IPS-18c (cell line): ENCODE results near the gene MAGI2.

Source experiments
- H3K4me3 ChIP-seq: 2 replicates; pipeline ENCODE4 v1.7.0; 2013; ENCODE audit warnings: low read depth, mild to moderate bottlenecking, low read length, moderate library complexity; ENCODE audit not compliant: insufficient read depth
- H3K9me3 ChIP-seq: one replicate; pipeline ENCODE4 v1.6.1; 2013; ENCODE audit warnings: mild to moderate bottlenecking, low read length, moderate library complexity; ENCODE audit not compliant: control insufficient read depth, insufficient read depth

The MAGI2 gene

DNA sequence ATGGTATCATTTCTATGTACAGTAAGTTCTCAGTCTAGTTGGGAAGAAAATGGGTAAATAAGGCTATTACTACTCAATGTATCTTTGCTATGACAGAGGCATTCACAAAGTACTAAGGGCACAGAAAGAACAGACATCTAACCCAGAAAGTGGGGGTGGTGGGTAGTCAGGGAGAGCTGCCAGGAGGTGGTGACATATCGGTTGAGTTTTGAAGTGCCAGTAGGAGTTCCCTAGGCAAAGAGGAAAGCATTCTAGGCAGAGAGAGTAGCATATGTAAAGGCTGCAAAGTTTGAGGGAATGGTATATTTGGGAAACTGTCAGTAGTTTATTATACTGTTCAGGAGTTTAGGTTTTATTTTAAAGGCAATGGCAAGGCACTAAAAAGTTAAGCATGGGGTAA is 1372.1 kb downstream of the MAGI2 start:
- Histone ChIP-seq H3K9me3 (no peaks in the 10 kb centered on the region), H3K4me3 (no peak overlapping the region)

DNA sequence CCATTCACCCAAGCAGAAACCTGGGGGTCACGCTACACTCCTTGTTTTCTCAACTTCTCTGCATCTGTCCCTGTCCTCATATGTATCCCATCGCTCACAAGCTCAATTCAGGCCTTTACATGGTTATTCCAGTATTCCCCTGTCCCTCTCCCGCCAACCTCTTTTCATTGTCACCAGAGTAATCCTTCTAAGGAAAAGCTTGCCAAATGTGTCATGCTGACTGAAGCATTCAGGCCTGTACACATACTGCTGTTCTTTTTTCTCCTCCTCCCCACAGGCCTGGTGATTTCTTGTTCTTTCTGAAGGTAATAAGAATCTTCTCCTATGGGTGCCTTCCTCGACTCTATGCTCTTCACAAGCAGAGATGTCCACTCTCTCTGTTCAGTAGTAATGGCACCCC is 1372.7 kb downstream of the MAGI2 start:
- no peaks in the 10 kb centered on the region for H3K9me3 ChIP-seq
- no peak overlapping the region for H3K4me3 ChIP-seq

DNA sequence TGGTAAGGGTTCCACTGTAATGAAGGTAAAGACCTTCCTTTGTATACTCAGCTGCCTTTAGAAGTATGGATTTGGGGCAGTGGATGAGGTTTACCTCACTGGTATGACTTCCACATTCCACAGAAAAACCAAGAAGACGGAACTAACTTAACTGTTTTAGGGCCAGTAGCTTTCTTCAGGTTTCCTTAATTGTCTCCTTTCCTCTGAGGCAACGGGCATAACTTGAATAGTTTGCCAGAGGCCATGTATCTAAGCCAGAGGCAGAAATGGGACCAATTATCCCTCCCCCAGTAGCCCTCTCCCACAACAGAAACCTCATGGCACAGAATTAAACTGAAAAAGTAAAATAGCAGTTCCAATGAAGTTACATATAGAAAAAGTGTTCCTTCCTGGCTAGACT is 1373.2 kb downstream of the MAGI2 start:
- Histone ChIP-seq H3K4me3 (no peak overlapping the region), H3K9me3 (no peaks in the 10 kb centered on the region)

DNA sequence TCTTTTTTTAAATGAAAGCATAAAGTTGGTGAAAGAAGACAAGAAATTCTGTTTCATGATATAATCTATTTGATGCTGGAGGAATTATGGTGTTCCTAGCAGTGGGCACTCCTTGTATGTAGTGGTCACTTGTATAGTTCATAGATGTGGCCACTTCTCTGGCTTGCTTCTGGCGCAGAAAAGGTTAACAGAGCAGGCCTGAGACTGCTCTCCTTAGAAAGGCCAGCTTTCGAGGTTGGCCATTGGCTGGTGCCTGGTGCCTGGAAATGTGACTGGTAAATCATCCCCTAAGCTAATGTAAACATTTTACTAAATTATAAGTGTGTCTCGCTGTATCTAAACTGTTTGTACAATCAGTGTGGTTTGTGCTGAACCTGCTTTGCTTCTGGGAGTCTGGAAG is 1378.8 kb downstream of the MAGI2 start:
- H3K4me3 ChIP-seq, result no peak overlapping the region
- no peaks in the 10 kb centered on the region for H3K9me3 ChIP-seq

DNA sequence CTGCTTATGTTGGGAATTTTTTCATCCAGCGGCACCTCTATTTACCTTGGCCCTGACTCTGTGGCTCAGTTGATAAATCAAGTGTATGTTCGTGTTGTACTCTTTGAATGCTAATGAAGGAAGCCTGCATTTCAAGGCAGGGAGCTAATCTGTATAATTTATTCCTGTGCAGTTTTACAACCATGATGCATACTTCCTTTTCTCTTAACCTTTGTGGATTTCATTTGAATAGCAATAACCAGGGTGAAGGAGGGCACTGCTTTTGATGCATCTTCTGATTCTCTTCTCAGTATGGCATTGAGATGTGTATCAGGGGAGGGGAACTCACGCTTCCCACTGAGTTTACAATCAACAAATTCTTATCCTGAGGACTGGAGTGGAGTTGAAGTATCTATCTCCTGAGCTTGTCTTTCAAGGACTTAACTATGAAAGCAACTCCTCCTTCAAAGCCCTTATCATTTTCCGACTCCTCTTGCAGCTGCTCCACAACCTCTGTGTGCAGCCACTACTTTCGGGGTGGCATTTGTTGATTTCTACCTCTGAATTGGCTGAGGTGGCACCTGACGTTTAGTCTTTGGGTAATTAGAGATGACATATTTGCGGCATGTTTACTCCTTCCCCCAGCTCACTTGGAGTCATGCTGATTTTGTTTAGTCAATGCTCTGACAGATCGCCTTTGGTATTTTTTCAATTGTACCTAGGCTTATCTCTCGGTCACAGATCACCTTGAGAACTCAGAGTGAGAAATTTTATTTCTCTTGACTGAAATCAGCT is 1379.7 kb downstream of the MAGI2 start:
- Histone ChIP-seq H3K9me3 (no peaks in the 10 kb centered on the region), H3K4me3 (no peak overlapping the region)

DNA sequence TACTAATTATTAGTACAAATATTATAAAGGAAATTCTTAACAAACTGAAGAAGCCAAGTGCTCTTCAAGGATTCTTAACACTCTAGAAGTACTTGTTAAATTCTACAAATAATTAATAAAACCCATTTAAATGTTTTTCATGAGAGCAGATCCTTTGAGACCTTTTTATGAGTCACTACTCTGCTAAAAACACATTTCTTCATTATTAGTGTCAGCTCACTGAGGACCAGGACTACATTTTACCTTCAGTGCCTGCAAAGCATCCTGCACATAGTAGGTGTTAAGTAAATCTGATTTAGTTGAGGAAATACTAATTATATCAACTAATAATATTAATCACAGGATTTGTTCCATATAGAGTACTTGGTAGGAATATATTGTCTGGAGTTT is 1381.3 kb downstream of the MAGI2 start:
- H3K9me3 ChIP-seq, result no peaks in the 10 kb centered on the region
- H3K4me3 ChIP-seq, result no peak overlapping the region

DNA sequence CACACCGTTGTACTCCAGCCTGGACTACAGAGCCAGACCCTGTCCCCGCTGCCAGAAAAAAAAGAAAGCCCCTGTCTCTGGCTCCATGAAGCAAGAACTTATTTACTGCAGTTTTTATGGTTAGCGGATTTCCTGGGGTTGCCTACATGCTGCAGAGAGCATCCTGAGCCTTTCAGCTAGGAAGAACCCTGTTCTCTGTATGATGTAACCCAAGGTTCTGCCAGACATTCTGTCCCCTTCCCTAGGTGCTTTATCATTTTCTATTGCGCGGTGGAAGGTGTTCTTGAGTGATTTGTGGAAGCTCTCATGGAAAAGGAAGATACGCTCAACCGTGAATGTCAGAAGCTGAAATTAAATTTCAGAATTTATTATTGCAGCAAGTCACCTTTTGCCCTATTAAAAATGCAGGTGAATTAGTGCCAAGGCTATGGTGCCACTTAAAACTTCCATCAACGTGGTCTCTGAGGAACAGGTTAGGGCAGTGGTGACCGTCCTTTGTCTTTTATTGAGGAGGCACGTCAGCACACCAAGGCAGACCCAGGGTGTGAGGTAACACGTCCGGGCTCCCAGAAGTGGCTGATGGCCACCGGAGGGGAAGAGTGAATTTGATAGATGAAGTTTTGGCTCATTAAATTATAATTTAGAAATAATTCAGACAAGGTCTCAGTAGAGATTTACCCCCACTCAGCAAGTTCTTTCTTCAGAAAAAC is 1381.8 kb downstream of the MAGI2 start:
- no peak overlapping the region for H3K4me3 ChIP-seq

DNA sequence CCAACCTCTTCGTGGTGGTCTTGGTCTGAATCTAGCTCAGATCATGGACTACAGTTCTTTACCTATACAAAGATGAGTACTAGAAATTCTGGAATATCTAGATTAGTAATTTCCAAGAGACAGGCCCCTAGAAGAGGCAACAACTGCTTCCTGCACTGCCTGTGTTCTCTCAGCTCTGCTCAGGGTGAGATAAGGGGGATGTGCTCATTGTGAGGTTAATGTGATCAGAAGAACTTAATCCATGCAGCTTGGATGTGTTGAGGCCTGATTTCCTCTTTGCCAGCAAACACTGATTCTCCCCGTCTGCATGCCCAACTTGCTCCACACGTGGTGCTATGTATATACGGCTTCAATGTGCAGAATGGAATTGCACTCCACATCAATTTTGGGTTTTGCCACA is 1386.9 kb downstream of the MAGI2 start:
- no peak overlapping the region for H3K4me3 ChIP-seq
- no peaks in the 10 kb centered on the region for H3K9me3 ChIP-seq

More for the DNA sequence above, 1381.8 kb downstream of the MAGI2 start:
- no peaks in the 10 kb centered on the region for H3K9me3 ChIP-seq

DNA sequence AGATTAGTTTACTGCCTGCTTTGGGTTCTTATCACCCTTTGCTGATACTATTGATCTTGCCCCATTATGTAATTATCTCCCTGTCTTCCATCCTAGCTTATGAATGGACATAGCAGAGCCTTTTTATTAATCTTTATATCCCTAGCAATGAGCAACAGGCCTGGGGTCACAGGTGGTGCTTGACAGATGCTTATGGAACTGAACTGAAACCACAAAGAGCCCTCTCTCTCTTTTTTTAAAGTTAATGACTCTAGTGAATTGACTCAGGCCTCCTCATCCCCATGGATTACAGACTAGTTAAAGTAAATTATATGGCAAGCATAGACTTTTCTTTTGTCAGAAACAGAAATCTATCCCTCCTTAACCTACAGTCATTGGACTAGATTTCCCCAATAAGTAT is 1389.7 kb downstream of the MAGI2 start:
- no peak overlapping the region for H3K4me3 ChIP-seq
- no peaks in the 10 kb centered on the region for H3K9me3 ChIP-seq

DNA sequence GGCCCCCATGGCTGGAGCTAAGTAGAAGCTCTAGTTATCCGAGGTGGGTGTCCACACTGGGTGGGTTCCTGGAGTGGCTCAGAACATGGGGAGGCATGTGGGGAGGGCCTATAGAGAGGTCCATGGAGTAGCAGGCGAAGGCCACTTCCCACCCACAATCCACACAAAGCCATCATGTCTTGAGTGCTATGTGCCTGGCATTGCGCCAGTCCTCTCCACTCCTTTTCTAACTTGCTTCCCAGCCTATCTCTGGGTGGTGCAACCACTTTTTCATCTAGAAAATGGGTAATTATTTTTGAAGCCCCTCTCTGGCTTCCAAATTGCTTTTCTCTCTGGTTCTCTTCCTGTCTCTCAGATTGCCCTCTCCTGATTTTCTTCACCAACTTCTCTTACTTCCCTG is 1391.3 kb downstream of the MAGI2 start:
- no peaks in the 10 kb centered on the region for H3K9me3 ChIP-seq
- no peak overlapping the region for H3K4me3 ChIP-seq

DNA sequence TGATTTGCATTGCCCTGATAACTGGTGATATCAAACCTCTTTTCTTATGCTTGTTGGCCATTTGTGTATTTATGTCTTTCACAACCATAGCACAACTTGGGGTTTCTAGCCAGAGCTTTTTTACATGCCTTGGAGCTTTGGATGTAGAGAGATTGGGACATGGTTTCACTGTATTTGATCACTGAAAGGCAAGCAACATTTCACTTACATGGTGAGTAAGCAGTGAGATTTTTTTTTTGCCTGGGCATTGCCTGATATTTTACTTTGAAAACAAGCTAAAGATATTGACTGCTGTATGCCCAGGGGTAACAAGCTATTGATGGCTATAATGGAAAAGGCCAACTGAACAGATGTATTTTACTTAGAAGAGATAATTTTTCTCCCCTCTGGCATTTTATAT is 1395.9 kb downstream of the MAGI2 start:
- H3K4me3 ChIP-seq, result no peak overlapping the region

DNA sequence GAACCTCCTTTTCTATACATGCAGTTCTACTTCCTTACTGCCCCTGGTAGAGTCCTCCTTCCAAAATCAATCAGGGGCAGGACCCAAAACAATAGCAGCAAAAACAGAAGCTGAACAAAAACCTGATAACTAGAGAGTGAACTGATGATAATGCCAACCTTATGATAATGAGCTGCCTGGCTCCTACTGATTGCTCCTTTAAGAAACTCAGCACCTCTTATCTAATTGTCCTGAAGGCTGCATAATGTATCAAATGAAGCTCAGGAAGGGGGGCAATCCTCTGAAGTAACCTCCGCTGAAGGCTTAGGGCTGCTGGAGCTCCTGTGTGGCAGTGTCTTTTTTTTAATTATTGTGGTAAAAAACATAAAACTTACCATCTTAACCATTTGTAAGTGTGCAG is 1397.9 kb downstream of the MAGI2 start:
- Histone ChIP-seq H3K4me3 (no peak overlapping the region), H3K9me3 (no peaks in the 10 kb centered on the region)

More for the DNA sequence above, 1395.9 kb downstream of the MAGI2 start:
- no peaks in the 10 kb centered on the region for H3K9me3 ChIP-seq

DNA sequence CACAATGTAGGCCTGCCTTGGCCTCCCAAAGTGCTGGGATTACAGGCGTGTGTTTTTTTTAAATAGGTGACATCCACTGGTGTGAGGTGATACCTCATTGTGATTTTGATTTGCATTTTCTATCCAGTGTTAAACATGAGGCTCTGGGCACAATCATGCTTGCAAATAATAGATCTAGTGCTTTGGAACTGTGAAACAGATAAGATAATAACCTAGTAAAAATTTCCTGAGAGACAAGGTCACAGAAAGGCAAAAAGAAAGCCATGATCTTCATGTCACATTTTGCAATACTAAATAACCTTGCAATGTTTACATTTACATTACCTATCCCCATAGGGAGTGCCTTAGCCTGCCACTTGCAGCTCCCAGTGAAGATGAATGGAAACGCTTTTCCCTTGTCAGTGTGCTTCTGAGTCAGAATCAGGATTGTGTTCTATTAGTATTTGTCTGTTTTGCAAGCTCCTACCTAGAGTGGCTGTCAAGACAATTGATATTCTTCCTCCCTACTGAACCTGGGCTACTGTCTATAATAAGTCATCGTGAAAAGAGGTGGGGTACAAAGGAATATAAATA is 1398.4 kb downstream of the MAGI2 start:
- no peaks in the 10 kb centered on the region for H3K9me3 ChIP-seq
- no peak overlapping the region for H3K4me3 ChIP-seq

DNA sequence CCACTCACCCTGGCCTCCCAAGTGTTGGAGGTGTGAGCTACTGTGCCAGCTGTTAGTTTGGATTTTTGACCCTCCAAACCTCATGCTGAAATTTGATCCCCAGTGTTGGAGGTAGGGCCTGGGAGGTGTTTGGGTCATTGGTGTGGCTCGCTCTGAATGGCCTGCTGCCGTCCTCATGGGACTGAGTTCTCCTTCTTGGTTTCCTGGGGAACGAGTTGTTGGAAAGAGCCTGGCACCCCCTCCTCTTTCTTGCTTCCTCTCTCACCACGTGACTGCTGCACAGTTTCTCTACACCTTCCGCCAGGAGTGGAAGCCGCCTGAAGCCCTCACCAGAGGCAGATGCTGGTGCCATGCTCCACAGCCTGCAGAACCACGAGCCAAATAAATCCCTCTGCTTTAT is 1401.4 kb downstream of the MAGI2 start:
- H3K9me3 ChIP-seq, result no peaks in the 10 kb centered on the region
- no peak overlapping the region for H3K4me3 ChIP-seq

DNA sequence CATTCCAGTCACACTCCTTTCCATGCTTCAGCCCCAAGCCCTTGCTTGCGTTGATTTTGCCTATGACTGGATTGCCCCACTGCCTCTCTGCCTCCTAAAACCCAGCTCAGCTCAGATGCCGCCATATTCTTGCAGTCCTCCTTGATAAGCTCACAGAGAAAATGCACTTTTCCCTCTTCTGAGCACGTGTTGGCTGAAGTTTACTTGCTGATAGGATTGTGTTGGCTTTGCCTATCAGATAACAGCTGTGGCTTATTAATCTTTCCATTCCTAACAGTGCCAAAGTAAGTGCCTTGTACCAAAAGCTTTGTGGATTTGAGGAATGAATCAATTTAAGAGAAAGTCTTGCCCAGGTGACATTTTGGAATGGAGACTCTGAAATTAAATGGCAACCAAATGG is 1405.7 kb downstream of the MAGI2 start:
- Histone ChIP-seq H3K4me3 (no peak overlapping the region), H3K9me3 (no peaks in the 10 kb centered on the region)

DNA sequence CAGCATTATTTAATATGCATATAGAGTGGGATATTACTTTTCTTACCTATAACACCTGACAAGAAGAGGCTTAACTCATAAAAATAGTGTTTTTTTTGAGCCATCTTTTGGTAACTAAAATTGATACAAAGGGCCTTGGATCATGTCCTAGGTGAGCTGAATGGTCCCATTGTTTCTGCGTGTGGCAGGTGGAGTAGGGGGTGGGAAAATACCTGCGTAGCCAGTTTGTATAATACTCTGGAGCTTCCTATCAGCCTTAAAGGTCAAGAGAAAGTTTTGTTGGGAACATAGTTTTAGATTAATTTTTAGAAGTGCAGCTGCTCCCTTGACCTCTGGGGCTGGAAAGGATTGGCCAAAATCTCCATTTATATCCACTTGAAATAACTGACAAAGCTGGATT is 1410.3 kb downstream of the MAGI2 start:
- no peak overlapping the region for H3K4me3 ChIP-seq
- peaks cover 2% of the 10 kb centered on the region for H3K9me3 ChIP-seq

DNA sequence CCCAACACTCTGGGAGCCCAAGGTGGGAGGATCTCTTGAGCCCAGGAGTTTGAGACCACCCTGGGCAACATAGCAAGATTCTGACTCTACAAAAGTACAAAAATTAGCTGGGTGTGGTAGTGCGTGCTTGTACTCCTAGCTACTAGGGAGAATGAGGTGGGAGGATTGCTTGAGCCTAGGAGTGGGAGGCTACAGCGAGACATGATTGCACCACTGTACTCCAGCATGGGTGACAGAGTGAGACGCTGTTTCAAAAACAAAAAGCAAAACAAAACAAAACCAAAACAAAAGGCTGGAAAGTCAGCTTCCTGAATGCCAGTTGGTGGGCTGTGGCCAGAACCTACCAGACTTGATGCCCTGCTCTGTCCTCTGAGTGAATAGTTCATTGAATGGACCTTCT is 1412.0 kb downstream of the MAGI2 start:
- peaks cover 2% of the 10 kb centered on the region for H3K9me3 ChIP-seq
- H3K4me3 ChIP-seq, result no peak overlapping the region
